ENCODE data around the gene ZDHHC16.

GRCh38 chr10:97456034-97456685, 10.2 kb downstream of the ZDHHC16 start:
- TF ChIP-seq CTCF (IDR thresholded peaks at IDR 0.05 in 8 of 11, conservative IDR thresholded peaks at IDR 0.05 in 3 of 11) (no peak), POLR2A (IDR thresholded peaks at IDR 0.05) (no peak), POLR2AphosphoS5 (IDR thresholded peaks at IDR 0.05) (no peak)

All from spleen (tissue), 7 donors.